HEK293 (cell line): ENCODE measurements around the gene FLNC.

Source experiments
- KLF1 ChIP-seq: fragments of 450-650 bp; formaldehyde crosslinking; IDR thresholded peaks from 2 replicates; pipeline ENCODE4 v1.5.1; 2016; ENCODE audit warnings: missing biosample characterization, missing genetic modification characterization
- KLF10 ChIP-seq: fragments of 450-650 bp; IDR thresholded peaks from 2 replicates; pipeline ENCODE4 v1.5.1; 2018; ENCODE audit warnings: missing biosample characterization, mild to moderate bottlenecking, missing genetic modification characterization
- ZSCAN16 ChIP-seq: fragments of 450-650 bp; formaldehyde crosslinking; IDR thresholded peaks from 2 replicates; pipeline ENCODE4 v1.5.1; 2016; ENCODE audit warnings: missing biosample characterization, missing genetic modification characterization
- TF ChIP-seq, protein P1 (sequence below): fragments of 450-650 bp; formaldehyde crosslinking; IDR thresholded peaks from 2 replicates; pipeline ENCODE4 v1.5.1; 2016; ENCODE audit warnings: missing biosample characterization, missing genetic modification characterization
- TF ChIP-seq, protein P2 (sequence below): fragments of 450-650 bp; formaldehyde crosslinking; IDR thresholded peaks from 2 replicates; pipeline ENCODE4 v1.5.1; 2016; ENCODE audit warnings: missing biosample characterization, missing genetic modification characterization

DNA sequence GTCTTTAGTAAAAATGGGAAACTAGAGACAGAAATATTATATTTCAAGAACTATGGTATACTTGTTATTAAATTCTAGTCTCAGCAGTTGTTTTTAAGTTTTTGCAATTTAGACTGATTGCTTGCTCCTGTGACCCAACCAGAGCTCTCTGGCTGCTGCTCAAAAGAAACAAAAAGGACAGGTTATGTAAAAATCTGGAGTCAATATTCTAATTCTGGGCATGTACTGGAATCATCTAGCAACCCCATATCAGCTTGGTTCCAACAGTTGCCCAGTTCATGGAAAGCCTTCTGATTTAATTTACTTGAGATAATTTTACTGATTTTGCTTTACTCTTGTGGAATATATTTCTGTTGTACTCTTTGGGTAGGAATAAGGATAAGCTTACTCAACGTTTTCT lies 70.0 kb downstream of the FLNC start:
- TF ChIP-seq, protein P1, sequence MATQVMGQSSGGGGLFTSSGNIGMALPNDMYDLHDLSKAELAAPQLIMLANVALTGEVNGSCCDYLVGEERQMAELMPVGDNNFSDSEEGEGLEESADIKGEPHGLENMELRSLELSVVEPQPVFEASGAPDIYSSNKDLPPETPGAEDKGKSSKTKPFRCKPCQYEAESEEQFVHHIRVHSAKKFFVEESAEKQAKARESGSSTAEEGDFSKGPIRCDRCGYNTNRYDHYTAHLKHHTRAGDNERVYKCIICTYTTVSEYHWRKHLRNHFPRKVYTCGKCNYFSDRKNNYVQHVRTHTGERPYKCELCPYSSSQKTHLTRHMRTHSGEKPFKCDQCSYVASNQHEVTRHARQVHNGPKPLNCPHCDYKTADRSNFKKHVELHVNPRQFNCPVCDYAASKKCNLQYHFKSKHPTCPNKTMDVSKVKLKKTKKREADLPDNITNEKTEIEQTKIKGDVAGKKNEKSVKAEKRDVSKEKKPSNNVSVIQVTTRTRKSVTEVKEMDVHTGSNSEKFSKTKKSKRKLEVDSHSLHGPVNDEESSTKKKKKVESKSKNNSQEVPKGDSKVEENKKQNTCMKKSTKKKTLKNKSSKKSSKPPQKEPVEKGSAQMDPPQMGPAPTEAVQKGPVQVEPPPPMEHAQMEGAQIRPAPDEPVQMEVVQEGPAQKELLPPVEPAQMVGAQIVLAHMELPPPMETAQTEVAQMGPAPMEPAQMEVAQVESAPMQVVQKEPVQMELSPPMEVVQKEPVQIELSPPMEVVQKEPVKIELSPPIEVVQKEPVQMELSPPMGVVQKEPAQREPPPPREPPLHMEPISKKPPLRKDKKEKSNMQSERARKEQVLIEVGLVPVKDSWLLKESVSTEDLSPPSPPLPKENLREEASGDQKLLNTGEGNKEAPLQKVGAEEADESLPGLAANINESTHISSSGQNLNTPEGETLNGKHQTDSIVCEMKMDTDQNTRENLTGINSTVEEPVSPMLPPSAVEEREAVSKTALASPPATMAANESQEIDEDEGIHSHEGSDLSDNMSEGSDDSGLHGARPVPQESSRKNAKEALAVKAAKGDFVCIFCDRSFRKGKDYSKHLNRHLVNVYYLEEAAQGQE (tag by site-specific recombination) = no peak
- TF ChIP-seq ZSCAN16 (tag by site-specific recombination) (no peak), KLF1 (no peak), KLF10 (tag by site-specific recombination) (no peak)
- TF ChIP-seq, protein P2, sequence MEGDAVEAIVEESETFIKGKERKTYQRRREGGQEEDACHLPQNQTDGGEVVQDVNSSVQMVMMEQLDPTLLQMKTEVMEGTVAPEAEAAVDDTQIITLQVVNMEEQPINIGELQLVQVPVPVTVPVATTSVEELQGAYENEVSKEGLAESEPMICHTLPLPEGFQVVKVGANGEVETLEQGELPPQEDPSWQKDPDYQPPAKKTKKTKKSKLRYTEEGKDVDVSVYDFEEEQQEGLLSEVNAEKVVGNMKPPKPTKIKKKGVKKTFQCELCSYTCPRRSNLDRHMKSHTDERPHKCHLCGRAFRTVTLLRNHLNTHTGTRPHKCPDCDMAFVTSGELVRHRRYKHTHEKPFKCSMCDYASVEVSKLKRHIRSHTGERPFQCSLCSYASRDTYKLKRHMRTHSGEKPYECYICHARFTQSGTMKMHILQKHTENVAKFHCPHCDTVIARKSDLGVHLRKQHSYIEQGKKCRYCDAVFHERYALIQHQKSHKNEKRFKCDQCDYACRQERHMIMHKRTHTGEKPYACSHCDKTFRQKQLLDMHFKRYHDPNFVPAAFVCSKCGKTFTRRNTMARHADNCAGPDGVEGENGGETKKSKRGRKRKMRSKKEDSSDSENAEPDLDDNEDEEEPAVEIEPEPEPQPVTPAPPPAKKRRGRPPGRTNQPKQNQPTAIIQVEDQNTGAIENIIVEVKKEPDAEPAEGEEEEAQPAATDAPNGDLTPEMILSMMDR (tag by site-specific recombination) = no peak
